Adrenal gland (tissue), 12 donors: ENCODE data around the gene WNT4. TPM values are rescaled to one million over a fixed set of nuclear protein-coding genes. Genes with fewer than 3 reads are reported as not detected.
A peak's percentile ranks its signal among the peaks of the same experiment; 100 is the strongest.

ENCODE experiments used
- DNase-seq, 7 donors: peaks; one replicate each; pipeline ENCODE4 v3.0.0-alpha.2; 2019 to 2020
- H3K27ac ChIP-seq, 5 donors: fragments of 200-600 bp; sonication (generic) in 4 of 5; 1 replicate in 3 of 5; 2 replicates in 2 of 5; pipeline versions ENCODE4 v1.5.1 to v1.8.0; 2016 to 2020; ENCODE audit warnings: mild to moderate bottlenecking in 1 of 5
- H3K27me3 ChIP-seq: fragments of 200-600 bp; 2 replicates; pipeline ENCODE4 v1.8.0; 2021
- H3K36me3 ChIP-seq, 2 donors: fragments of 200-600 bp; replicated peaks in 1 of 2; 1 replicate in 1 of 2; 2 replicates in 1 of 2; pipeline versions ENCODE4 v1.5.1 to v1.8.0; 2018 to 2022
- H3K4me1 ChIP-seq, 2 donors: fragments of 200-600 bp; replicated peaks in 1 of 2; 1 replicate in 1 of 2; 2 replicates in 1 of 2; pipeline versions ENCODE4 v1.5.1 to v1.8.0; 2018 to 2021
- H3K4me3 ChIP-seq, 4 donors: fragments of 200-600 bp; sonication (generic) in 3 of 4; one replicate each; pipeline ENCODE4 v1.5.1; 2016 to 2018
- H3K9me3 ChIP-seq, 3 donors: fragments of 200-600 bp; sonication (generic) in 1 of 3; replicated peaks in 1 of 3; 1 replicate in 2 of 3; 2 replicates in 1 of 3; pipeline versions ENCODE4 v1.5.1 to v1.8.0; 2016 to 2021
- POLR2A ChIP-seq, 2 donors: fragments of 450-650 bp; IDR thresholded peaks; one replicate each; pipeline ENCODE4 v1.6.1; 2017; ENCODE audit warnings: antibody characterized with exemption in 2 of 2, mild to moderate bottlenecking in 2 of 2, moderate library complexity in 1 of 2
- WGBS, 4 donors: extraction: QIAGEN DNeasy Blood & Tissue Kit in 2 of 4; methylation state at CpG; one replicate each; pipeline versions ENCODE4 v1.1.5 to v1.1.7; 2013 to 2017; 5-methylcytosine and 5-hydroxymethylcytosine counted together
- intact Hi-C, 2 donors: fragments of 100-400 bp; cut with DNase I; formaldehyde crosslinking; loops; one replicate each; pipeline versions ENCODE4 v1.14.1 to v1.15.0; 2022 to 2023
- polyA plus RNA-seq, 3 donors: library from polyadenylated mRNA; stranded (reverse); fragments of 200-250 nt in 2 of 3; fragments of 350-450 nt in 1 of 3; fragmentation: Illumina TruSeq in 1 of 3; extraction: RNeasy Lipid Tissue Mini Kit (QIAGEN cat#74804) in 1 of 3; gene quantifications; one replicate each; pipeline ENCODE4 v1.2.3, GENCODE V29; 2013 to 2014
- total RNA-seq, 9 donors: library from RNA; depleted of rRNA in 4 of 9; stranded (reverse); fragments of >200 nt in 4 of 9; fragments of 120-200 nt in 1 of 9; fragmentation: NEBNext Ultra II Directional in 1 of 9; extraction: Animal tissue kit (Norgen Biotek cat#: 25700) in 1 of 9; gene quantifications; one replicate each; pipeline versions ENCODE4 v1.1.0 to v1.2.4, GENCODE V29; 2013 to 2023
- TF ChIP-seq, protein P1 (sequence below), 6 experiments: fragments of 450-650 bp in 4 of 6; fragments of 200-600 bp in 2 of 6; sonication (generic) in 1 of 6; IDR thresholded peaks; 1 replicate in 5 of 6; 2 replicates in 1 of 6; pipeline versions ENCODE4 v1.5.1 to v1.8.0; 2016 to 2021; ENCODE audit warnings: antibody characterized with exemption in 6 of 6, mild to moderate bottlenecking in 2 of 6, moderate library complexity in 1 of 6
- donor health status: healthy with polysubstance abuse.
- donor health status: Bipolar disorder and iron deficiency.
- donor health status: DM: yes; HTN: yes; CAD: no.
- donor health status: DM: no; HTN: no; CAD: no.
- donor health status: DM: no; HTN: no; CAD: no.
- donor health status: DM: yes; HTN: yes; CAD: no.

WNT4 gene
- total and polyA plus RNA-seq, 12 donors, result 2.3 to 39.6 (median 5.9) TPM

DNA sequence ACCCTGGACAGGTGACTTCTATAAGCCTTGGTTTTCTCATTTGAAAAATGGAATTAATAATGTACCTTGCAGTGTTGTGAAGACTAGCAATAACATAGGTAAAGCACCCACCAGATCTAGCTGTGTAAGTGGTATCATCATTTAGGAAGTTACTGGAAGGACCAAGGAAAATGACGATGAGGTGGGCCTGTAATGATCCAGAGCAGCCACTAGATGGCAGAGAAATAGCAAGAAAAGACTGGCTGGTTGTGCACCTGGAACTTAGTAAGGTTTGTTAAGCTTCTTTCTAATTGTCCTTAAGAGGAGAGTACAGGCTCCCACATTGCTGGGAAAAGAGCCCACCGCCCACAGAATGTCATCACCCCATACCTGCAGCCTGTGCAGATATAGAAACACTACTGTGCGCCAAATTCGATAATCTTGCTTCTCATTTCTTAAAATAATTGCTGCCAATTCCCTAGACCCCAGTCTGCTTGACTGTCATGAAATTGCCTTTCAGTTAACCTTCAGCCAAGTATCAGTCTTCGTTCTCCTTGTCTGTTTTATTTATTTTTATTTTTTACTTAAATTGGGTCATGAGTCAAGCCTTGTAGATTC lies 37.2 kb downstream of the WNT4 start:
- H3K27ac ChIP-seq, result no peak overlapping the region
- intact Hi-C loops, result loop anchor here (5.0 to 10.0 kb wide), 2 partner anchors 169 to 307 kb away; no protein-coding TSS in a partner anchor
- no peaks in the 10 kb centered on the region for H3K9me3 ChIP-seq
- H3K36me3 ChIP-seq, result no peaks in the 10 kb centered on the region
- 45 to 55% (median 49%) methylated on average over 5 of the region's 5 CpGs for WGBS, 4 donors
- TF ChIP-seq, protein P1, sequence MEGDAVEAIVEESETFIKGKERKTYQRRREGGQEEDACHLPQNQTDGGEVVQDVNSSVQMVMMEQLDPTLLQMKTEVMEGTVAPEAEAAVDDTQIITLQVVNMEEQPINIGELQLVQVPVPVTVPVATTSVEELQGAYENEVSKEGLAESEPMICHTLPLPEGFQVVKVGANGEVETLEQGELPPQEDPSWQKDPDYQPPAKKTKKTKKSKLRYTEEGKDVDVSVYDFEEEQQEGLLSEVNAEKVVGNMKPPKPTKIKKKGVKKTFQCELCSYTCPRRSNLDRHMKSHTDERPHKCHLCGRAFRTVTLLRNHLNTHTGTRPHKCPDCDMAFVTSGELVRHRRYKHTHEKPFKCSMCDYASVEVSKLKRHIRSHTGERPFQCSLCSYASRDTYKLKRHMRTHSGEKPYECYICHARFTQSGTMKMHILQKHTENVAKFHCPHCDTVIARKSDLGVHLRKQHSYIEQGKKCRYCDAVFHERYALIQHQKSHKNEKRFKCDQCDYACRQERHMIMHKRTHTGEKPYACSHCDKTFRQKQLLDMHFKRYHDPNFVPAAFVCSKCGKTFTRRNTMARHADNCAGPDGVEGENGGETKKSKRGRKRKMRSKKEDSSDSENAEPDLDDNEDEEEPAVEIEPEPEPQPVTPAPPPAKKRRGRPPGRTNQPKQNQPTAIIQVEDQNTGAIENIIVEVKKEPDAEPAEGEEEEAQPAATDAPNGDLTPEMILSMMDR (IDR thresholded peaks at IDR 0.05), result peak; percentile 53 to 90 (median 84)
- no peak for TF ChIP-seq POLR2A (IDR thresholded peaks at IDR 0.05)
- H3K27me3 ChIP-seq, result no peaks in the 10 kb centered on the region
- H3K4me3 ChIP-seq, result no peak overlapping the region
- H3K4me1 ChIP-seq, result peaks cover 7 to 32% of the 10 kb centered on the region in 2 donors
- peak in 2 of 7 donors; percentile 57 to 61 for DNase-seq

DNA sequence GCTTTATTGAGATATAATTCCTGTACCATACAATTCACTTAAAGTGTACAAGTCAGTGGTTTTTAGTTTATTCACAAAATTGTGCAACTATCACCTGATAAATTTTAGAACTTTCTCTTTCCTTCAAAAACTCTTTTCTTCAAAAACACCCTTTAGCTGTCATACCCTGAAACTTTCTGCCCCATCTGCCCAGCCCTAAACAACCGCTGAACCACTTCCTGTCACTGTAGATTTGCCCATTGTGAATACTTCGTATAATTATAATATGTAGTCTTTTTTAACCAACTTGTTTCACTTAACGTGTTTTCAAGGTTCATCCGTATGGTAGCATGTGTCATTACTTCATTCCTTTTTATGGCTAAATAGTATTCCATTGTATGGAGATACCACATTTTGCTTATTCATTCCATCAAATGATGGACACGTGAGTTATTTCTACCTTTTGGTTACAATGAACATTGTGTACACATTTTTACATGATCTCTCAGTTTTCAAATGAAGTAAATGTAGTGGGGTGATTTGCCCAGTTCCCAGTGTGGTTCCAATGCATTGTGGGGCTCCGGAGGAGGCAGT lies 37.9 kb downstream of the WNT4 start:
- 83 to 90% (median 87%) methylated on average over 6 of the region's 6 CpGs for WGBS, 4 donors
- peaks cover 5 to 25% of the 10 kb centered on the region in 2 donors for H3K4me1 ChIP-seq
- no peaks in the 10 kb centered on the region for H3K27me3 ChIP-seq
- H3K4me3 ChIP-seq, result no peak overlapping the region
- TF ChIP-seq, protein P1 (IDR thresholded peaks at IDR 0.05), result no peak
- no peak for TF ChIP-seq POLR2A (IDR thresholded peaks at IDR 0.05)
- H3K27ac ChIP-seq, result no peak overlapping the region
- no peak for DNase-seq
- H3K36me3 ChIP-seq, result no peaks in the 10 kb centered on the region
- no peaks in the 10 kb centered on the region for H3K9me3 ChIP-seq
- intact Hi-C loops, result loop anchor here (5.0 to 10.0 kb wide), 2 partner anchors 170 to 307 kb away; no protein-coding TSS in a partner anchor

DNA sequence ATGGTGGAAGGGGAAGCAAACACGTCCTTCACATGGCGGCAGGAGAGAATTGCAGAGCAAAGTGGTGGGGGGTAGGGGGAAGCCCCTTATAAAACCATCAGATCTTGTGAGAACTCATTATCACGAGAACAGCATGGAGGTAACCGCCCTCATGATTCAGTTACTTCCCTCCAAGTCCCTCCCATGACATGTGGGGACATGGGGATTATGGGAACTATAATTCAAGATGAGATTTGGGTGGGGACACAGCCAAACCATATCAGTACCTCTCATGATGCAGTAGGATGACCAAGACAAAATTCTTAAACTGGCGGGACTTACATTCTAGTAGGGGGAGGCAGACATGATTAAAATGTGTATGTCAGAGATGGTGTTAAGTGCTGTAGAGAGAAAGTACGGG lies 38.8 kb downstream of the WNT4 start:
- intact Hi-C loops, result loop anchor here in 1 of 2 donors (10.0 kb wide), 1 partner anchor 171 kb away; no protein-coding TSS in a partner anchor

DNA sequence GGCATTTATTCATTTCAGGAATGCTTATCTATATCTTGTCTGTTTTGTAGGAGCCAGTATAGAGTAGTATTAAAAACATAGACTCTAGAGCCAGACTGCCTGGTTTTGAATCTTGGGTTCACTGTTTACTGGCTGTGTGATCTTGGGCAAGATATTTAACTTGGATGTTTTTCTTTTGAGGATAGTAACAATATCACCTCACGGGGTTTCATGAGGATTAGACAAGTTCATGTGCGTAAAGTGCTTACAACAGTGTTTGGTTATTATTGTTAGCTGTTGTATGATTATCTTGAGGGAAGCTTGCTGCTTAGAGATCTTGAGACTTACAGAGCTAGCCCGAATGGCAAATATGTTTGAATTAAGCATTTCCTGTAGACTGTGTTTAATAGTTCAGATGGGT lies 40.2 kb downstream of the WNT4 start:
- no peak for DNase-seq
- peaks cover 0 to 15% of the 10 kb centered on the region in 2 donors for H3K36me3 ChIP-seq
- TF ChIP-seq POLR2A (IDR thresholded peaks at IDR 0.05), result no peak
- H3K4me1 ChIP-seq, result peaks cover 0 to 5% of the 10 kb centered on the region in 2 donors
- WGBS, 4 donors, result 72 to 87% (median 81%) methylated on average over 3 of the region's 3 CpGs
- no peak overlapping the region for H3K4me3 ChIP-seq
- no peaks in the 10 kb centered on the region for H3K9me3 ChIP-seq
- no peaks in the 10 kb centered on the region for H3K27me3 ChIP-seq
- no peak overlapping the region for H3K27ac ChIP-seq
- intact Hi-C loops, result loop anchor here in 1 of 2 donors (10.0 kb wide), 1 partner anchor 172 kb away; no protein-coding TSS in a partner anchor

More for the DNA sequence above, 38.8 kb downstream of the WNT4 start:
- no peak for TF ChIP-seq POLR2A (IDR thresholded peaks at IDR 0.05)
- TF ChIP-seq, protein P1 (IDR thresholded peaks at IDR 0.05), result no peak
- Histone ChIP-seq H3K4me3 (no peak overlapping the region), H3K4me1 (peaks cover 0 to 17% of the 10 kb centered on the region in 2 donors), H3K36me3 (peaks cover 0 to 2% of the 10 kb centered on the region in 2 donors), H3K27ac (no peak overlapping the region), H3K27me3 (no peaks in the 10 kb centered on the region), H3K9me3 (no peaks in the 10 kb centered on the region)
- no peak for DNase-seq
- 83 to 91% (median 85%) methylated on average over 6 of the region's 6 CpGs for WGBS, 4 donors
